Natural killer cell (primary cell): ENCODE results near the gene ATRNL1. TPM values are rescaled to one million over a fixed set of nuclear protein-coding genes. Genes with fewer than 3 reads are reported as not detected.

Experiments
- ATAC-seq, 3 donors: fragments of 150-1000 bp in 2 of 3; fragments of 200-7000 bp in 1 of 3; cut with Tn5 transposase; 1 replicate in 1 of 3; 2 replicates in 2 of 3; pipeline ENCODE4 v1.10.0; 2021; ENCODE audit warnings: mild to moderate bottlenecking in 2 of 3, moderate library complexity in 2 of 3
- DNase-seq, 2 donors: peaks; one replicate each; pipeline versions ENCODE4 v3.0.0 to v3.0.0-alpha.2; 2013 to 2021; ENCODE audit warnings: mixed read lengths in 1 of 2
- H3K27ac ChIP-seq: one replicate; pipeline ENCODE4 v1.5.1; 2013; ENCODE audit warnings: mild to moderate bottlenecking, low read length
- H3K27me3 ChIP-seq: one replicate; pipeline ENCODE4 v1.6.1; 2013; ENCODE audit warnings: low read length; ENCODE audit not compliant: control insufficient read depth, insufficient read depth
- H3K36me3 ChIP-seq: one replicate; pipeline ENCODE4 v1.6.1; 2013; ENCODE audit warnings: low read length; ENCODE audit not compliant: control insufficient read depth, insufficient read depth
- H3K4me1 ChIP-seq: one replicate; pipeline ENCODE4 v1.6.1; 2013; ENCODE audit warnings: low read length; ENCODE audit not compliant: control insufficient read depth, insufficient read depth
- H3K4me3 ChIP-seq: one replicate; pipeline ENCODE4 v1.5.1; 2013; ENCODE audit warnings: low read length
- H3K9me3 ChIP-seq: one replicate; pipeline ENCODE4 v1.6.1; 2013; ENCODE audit warnings: low read length; ENCODE audit not compliant: control insufficient read depth, insufficient read depth
- H3K27ac Mint-ChIP-seq, 2 donors: one replicate each; pipeline ENCODE4 v1.8.0; 2022; ENCODE audit warnings: mild to moderate bottlenecking in 2 of 2, mixed read lengths in 2 of 2, moderate library complexity in 1 of 2
- H3K27me3 Mint-ChIP-seq, 2 donors: one replicate each; pipeline ENCODE4 v1.8.0; 2022; ENCODE audit warnings: low read depth in 2 of 2, mixed read lengths in 2 of 2
- H3K36me3 Mint-ChIP-seq: one replicate; pipeline ENCODE4 v1.8.0; 2022; ENCODE audit warnings: mixed read lengths
- H3K4me1 Mint-ChIP-seq, 2 donors: one replicate each; pipeline ENCODE4 v1.8.0; 2022; ENCODE audit warnings: mixed read lengths in 2 of 2
- H3K4me3 Mint-ChIP-seq: one replicate; pipeline ENCODE4 v1.8.0; 2022; ENCODE audit warnings: mild to moderate bottlenecking, moderate library complexity, mixed read lengths
- H3K9me3 Mint-ChIP-seq, 2 donors: one replicate each; pipeline ENCODE4 v1.8.0; 2022; ENCODE audit warnings: mixed read lengths in 2 of 2
- WGBS: methylation state at CpG from one replicate; pipeline ENCODE4 v1.1.7; 2013; ENCODE audit warnings: missing lambda C conversion rate; ENCODE audit not compliant: insufficient coverage; 5-methylcytosine and 5-hydroxymethylcytosine counted together
- intact Hi-C: fragments of 100-400 bp; cut with micrococcal nuclease; formaldehyde crosslinking; loops from one replicate; pipeline ENCODE4 v1.14.2; 2022
- total RNA-seq, 4 donors: library from RNA; stranded (reverse); fragments of 120-200 nt in 1 of 4; gene quantifications; one replicate each; pipeline versions ENCODE4 v1.2.3 to v1.2.4, GENCODE V29; 2013 to 2022
- TF ChIP-seq, protein P1 (sequence below): fragments of 200-600 bp; IDR thresholded peaks from one replicate; pipeline ENCODE4 v1.8.0; 2022; ENCODE audit warnings: antibody characterized with exemption

Gene ATRNL1
- total RNA-seq, 3 donors from 2014 or later (not counting 1 experiment from before 2014, with no cell fraction given): not detected

DNA sequence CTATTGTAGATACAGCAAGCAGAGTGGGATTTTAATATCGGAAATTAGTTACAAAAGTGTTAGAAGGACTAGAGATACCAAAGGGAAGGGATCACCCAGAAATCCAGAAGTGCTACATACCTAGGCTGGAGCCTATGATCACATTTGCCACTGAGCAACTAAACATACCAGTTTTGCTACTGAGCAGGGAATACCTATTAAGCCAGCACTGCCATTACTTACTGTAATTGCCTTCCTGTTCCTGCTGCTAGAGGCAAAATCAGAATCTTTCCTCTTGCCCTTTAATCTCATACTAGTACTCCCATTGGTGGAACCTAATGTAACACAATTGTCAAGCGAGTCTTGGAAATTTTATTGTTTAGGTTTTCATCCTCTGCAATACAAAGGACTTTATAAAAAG is 121.7 kb downstream of the ATRNL1 start:
- 100% methylated on average over 1 of the region's 2 CpGs for WGBS
- no peaks in the 10 kb centered on the region for H3K36me3 Mint-ChIP-seq

DNA sequence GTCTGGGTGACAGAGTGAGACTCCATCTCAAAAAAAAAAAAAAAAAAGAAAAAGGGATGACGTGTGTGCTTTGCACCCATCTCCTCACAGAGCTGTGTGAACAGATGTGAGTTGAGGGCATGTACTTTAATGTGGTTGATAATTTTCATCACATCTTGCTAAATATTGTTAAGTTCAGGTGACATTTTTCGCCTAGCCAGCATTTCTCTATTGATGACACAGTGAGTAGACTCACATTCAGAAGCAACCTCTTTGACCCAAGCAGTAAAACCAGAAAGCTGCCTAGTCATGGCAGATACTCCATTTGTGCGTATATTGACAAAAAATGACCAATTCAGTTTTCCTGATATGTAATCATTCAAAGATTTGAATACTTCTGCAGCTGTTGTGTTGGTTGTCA is 126.0 kb downstream of the ATRNL1 start:
- no peaks in the 10 kb centered on the region for H3K4me1 Mint-ChIP-seq
- no peak overlapping the region for H3K4me3 Mint-ChIP-seq
- Histone ChIP-seq H3K9me3 (no peaks in the 10 kb centered on the region), H3K27me3 (no peaks in the 10 kb centered on the region), H3K4me3 (no peak overlapping the region), H3K27ac (no peak overlapping the region), H3K36me3 (no peaks in the 10 kb centered on the region), H3K4me1 (no peaks in the 10 kb centered on the region)
- peaks cover 5 to 7% of the 10 kb centered on the region in 2 donors for H3K9me3 Mint-ChIP-seq
- no peaks in the 10 kb centered on the region for H3K27me3 Mint-ChIP-seq
- WGBS: 79% methylated on average over 3 of the region's 3 CpGs
- TF ChIP-seq, protein P1, sequence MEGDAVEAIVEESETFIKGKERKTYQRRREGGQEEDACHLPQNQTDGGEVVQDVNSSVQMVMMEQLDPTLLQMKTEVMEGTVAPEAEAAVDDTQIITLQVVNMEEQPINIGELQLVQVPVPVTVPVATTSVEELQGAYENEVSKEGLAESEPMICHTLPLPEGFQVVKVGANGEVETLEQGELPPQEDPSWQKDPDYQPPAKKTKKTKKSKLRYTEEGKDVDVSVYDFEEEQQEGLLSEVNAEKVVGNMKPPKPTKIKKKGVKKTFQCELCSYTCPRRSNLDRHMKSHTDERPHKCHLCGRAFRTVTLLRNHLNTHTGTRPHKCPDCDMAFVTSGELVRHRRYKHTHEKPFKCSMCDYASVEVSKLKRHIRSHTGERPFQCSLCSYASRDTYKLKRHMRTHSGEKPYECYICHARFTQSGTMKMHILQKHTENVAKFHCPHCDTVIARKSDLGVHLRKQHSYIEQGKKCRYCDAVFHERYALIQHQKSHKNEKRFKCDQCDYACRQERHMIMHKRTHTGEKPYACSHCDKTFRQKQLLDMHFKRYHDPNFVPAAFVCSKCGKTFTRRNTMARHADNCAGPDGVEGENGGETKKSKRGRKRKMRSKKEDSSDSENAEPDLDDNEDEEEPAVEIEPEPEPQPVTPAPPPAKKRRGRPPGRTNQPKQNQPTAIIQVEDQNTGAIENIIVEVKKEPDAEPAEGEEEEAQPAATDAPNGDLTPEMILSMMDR: no peak
- H3K27ac Mint-ChIP-seq: no peak overlapping the region
- ATAC-seq: no peak
- no peak for DNase-seq
- no peaks in the 10 kb centered on the region for H3K36me3 Mint-ChIP-seq
- intact Hi-C loops: no loop called here

More for the DNA sequence above, 121.7 kb downstream of the ATRNL1 start:
- H3K9me3 ChIP-seq: no peaks in the 10 kb centered on the region
- H3K36me3 ChIP-seq: no peaks in the 10 kb centered on the region
- no peak overlapping the region for H3K27ac ChIP-seq
- no peaks in the 10 kb centered on the region for H3K4me1 ChIP-seq
- no peak overlapping the region for H3K4me3 Mint-ChIP-seq
- no peaks in the 10 kb centered on the region for H3K27me3 ChIP-seq
- peaks cover 2 to 4% of the 10 kb centered on the region in 2 donors for H3K9me3 Mint-ChIP-seq
- H3K4me3 ChIP-seq: no peak overlapping the region
- H3K27ac Mint-ChIP-seq: no peak overlapping the region
- intact Hi-C loops: no loop called here
- no peaks in the 10 kb centered on the region for H3K4me1 Mint-ChIP-seq
- TF ChIP-seq, protein P1: no peak
- DNase-seq (no peak), ATAC-seq (no peak)
- H3K27me3 Mint-ChIP-seq: no peaks in the 10 kb centered on the region

DNA sequence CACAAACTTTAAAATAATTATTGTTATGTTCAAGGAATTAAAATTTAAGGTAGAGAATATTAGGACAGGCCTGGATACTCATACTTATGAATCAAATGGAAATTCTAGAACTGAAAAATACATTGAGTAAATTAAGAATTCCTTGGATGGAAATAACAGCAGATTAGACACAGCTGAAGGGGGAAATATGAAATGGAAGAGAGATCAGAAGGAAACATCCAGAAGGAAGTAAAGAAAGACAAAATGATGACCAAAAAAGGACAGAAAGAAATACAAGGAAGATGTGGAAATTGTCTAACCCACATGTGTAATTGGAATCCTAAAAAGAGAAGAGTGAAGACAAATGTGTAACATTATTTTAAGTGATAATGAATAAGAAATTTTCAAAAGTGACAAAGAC is 128.9 kb downstream of the ATRNL1 start:
- intact Hi-C loops: no loop called here
- Histone ChIP-seq H3K4me3 (no peak overlapping the region), H3K27ac (no peak overlapping the region), H3K36me3 (no peaks in the 10 kb centered on the region), H3K9me3 (no peaks in the 10 kb centered on the region), H3K4me1 (no peaks in the 10 kb centered on the region), H3K27me3 (no peaks in the 10 kb centered on the region)
- no peaks in the 10 kb centered on the region for H3K4me1 Mint-ChIP-seq
- no peak for DNase-seq
- no peaks in the 10 kb centered on the region for H3K36me3 Mint-ChIP-seq
- no peak for ATAC-seq
- TF ChIP-seq, protein P1: no peak
- peaks cover 5 to 7% of the 10 kb centered on the region in 2 donors for H3K9me3 Mint-ChIP-seq
- H3K27me3 Mint-ChIP-seq: no peaks in the 10 kb centered on the region
- no peak overlapping the region for H3K4me3 Mint-ChIP-seq
- no peak overlapping the region for H3K27ac Mint-ChIP-seq

DNA sequence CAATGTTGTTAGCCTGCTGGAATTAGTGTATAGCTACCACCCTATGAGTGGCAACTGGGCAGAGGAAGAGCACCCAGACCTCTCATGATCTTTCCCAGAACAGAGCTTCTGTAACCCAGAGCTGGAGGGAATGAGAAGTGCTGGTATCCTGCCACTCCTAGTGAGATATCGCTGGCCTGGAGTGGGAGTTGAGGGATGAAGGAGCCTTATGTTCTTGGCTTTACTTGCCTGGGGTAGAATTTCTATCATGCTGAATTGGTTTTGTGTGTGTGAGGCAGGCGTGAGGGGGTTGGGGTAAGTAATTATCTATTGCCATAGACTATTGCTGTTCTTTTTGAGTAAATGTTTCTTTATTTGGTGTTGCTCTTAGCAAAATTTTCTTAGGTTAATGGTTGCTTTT is 146.6 kb downstream of the ATRNL1 start:
- no peaks in the 10 kb centered on the region for H3K4me1 ChIP-seq
- TF ChIP-seq, protein P1: no peak
- H3K27ac ChIP-seq: no peak overlapping the region
- Mint-ChIP-seq H3K9me3 (peaks cover 0 to 5% of the 10 kb centered on the region in 2 donors), H3K27ac (no peak overlapping the region), H3K36me3 (no peaks in the 10 kb centered on the region), H3K4me3 (no peak overlapping the region), H3K27me3 (no peaks in the 10 kb centered on the region), H3K4me1 (no peaks in the 10 kb centered on the region)
- 89% methylated on average over 2 of the region's 2 CpGs for WGBS
- DNase-seq (no peak), ATAC-seq (no peak)
- H3K4me3 ChIP-seq: no peak overlapping the region
- no peaks in the 10 kb centered on the region for H3K36me3 ChIP-seq
- H3K9me3 ChIP-seq: no peaks in the 10 kb centered on the region
- H3K27me3 ChIP-seq: no peaks in the 10 kb centered on the region
- intact Hi-C loops: no loop called here
